Endothelial cell of umbilical vein (primary cell): ENCODE measurements around the gene ASXL1. TPM values are rescaled to one million over a fixed set of nuclear protein-coding genes. Genes with fewer than 3 reads are reported as not detected.

ENCODE experiments used
- BruUV-seq: library from RNA; stranded (reverse); fragments of 400-500 nt; replicated peaks from 2 replicates; lab custom pipeline; 2021; lab: Mats Ljungman, UMichigan
- CTCF ChIA-PET: fragments of 300-600, 350-600 bp; sonication (Branson Sonifier 250); formaldehyde crosslinking; loops from one replicate; lab custom pipeline; 2021; ENCODE audit warnings: antibody characterized with exemption, inconsistent platforms; lab: Charles Lee
- POLR2A ChIA-PET: fragments of 300-600, 350-600 bp; sonication (Branson Sonifier 250); formaldehyde crosslinking; loops from one replicate; lab custom pipeline; 2021; ENCODE audit warnings: antibody characterized with exemption, inconsistent platforms; lab: Charles Lee
- DNase-seq: peaks from one replicate; pipeline ENCODE4 v3.0.0-alpha.2; 2011; ENCODE audit warnings: low read depth, low spot score
- FAIRE-seq: peaks from 2 replicates; lab custom pipeline; 2011; peaks lifted over from hg19 to GRCh38; lab: Jason Lieb, UNC
- H2AFZ ChIP-seq: 2 replicates; pipeline ENCODE4 v1.6.0; 2012; ENCODE audit warnings: low read depth, low read length, control low read depth, inconsistent platforms
- H3K27ac ChIP-seq: 2 replicates; pipeline ENCODE4 v1.5.1; 2011; ENCODE audit warnings: low read depth, mild to moderate bottlenecking, control low read depth, low read length, moderate library complexity; ENCODE audit not compliant: insufficient read depth
- H3K27me3 ChIP-seq, 2 experiments: 2 replicates each; pipeline versions ENCODE4 v1.6.0 to v1.6.1; 2011; ENCODE audit warnings: low read length in 2 of 2, mixed read lengths in 1 of 2; ENCODE audit not compliant: control insufficient read depth in 2 of 2, insufficient read depth in 2 of 2
- H3K36me3 ChIP-seq, 2 experiments: 2 replicates in 1 of 2; 3 replicates in 1 of 2; pipeline ENCODE4 v1.5.1; 2011; ENCODE audit warnings: low read length in 2 of 2, mild to moderate bottlenecking in 1 of 2, moderate library complexity in 1 of 2; ENCODE audit not compliant: control insufficient read depth in 2 of 2, insufficient read depth in 2 of 2; ENCODE audit errors: extremely low read depth in 1 of 2
- H3K4me1 ChIP-seq: 3 replicates; pipeline ENCODE4 v1.5.1; 2011; ENCODE audit warnings: mild to moderate bottlenecking, low read length; ENCODE audit not compliant: control insufficient read depth, insufficient read depth; ENCODE audit errors: extremely low read depth
- H3K4me2 ChIP-seq: 2 replicates; pipeline ENCODE4 v1.6.1; 2011; ENCODE audit warnings: low read length, control low read depth, mixed read lengths; ENCODE audit not compliant: insufficient read depth
- H3K4me3 ChIP-seq, 3 experiments: fragments of 200-600 bp in 1 of 3; sonication (generic), shearing (Covaris generic) in 1 of 3; replicated peaks in 1 of 3; 2 replicates each; pipeline ENCODE4 v1.5.1; 2011 to 2016; ENCODE audit warnings: control low read depth in 3 of 3, low read length in 3 of 3, mild to moderate bottlenecking in 2 of 3, inconsistent platforms in 1 of 3, low read depth in 1 of 3, moderate library complexity in 1 of 3; ENCODE audit not compliant: insufficient read depth in 1 of 3
- H3K79me2 ChIP-seq: 2 replicates; pipeline ENCODE4 v1.6.0; 2012; ENCODE audit warnings: low read length, inconsistent platforms; ENCODE audit not compliant: control insufficient read depth, insufficient read depth
- H3K9ac ChIP-seq: replicated peaks from 2 replicates; pipeline ENCODE3; 2011; ENCODE audit warnings: low read length, control low read depth; ENCODE audit not compliant: insufficient read depth; ENCODE audit errors: extremely low read depth
- H3K9me1 ChIP-seq: replicated peaks from 3 replicates; pipeline ENCODE4 v1.6.0; 2011; ENCODE audit warnings: mild to moderate bottlenecking, low read length; ENCODE audit not compliant: control insufficient read depth, insufficient read depth; ENCODE audit errors: extremely low read depth
- H3K9me3 ChIP-seq: replicated peaks from 2 replicates; pipeline ENCODE4 v1.5.1; 2012; ENCODE audit warnings: low read length, inconsistent platforms; ENCODE audit not compliant: control insufficient read depth, insufficient read depth
- H4K20me1 ChIP-seq: replicated peaks from 2 replicates; pipeline ENCODE3; 2011; ENCODE audit warnings: mild to moderate bottlenecking, low read length; ENCODE audit not compliant: control insufficient read depth, insufficient read depth; ENCODE audit errors: extremely low read depth
- EZH2 ChIP-seq: IDR thresholded peaks from 2 replicates; pipeline ENCODE4 v1.6.1; 2012; ENCODE audit warnings: borderline replicate concordance, low read depth, mild to moderate bottlenecking, moderate library complexity, low read length, inconsistent platforms; ENCODE audit not compliant: severe bottlenecking
- FOS ChIP-seq: IDR thresholded peaks from 2 replicates; pipeline ENCODE4 v1.6.1; 2011; ENCODE audit warnings: mild to moderate bottlenecking, low read length, moderate library complexity, borderline replicate concordance; ENCODE audit not compliant: insufficient read depth
- GATA2 ChIP-seq: IDR thresholded peaks from 2 replicates; pipeline ENCODE4 v1.7.0; 2011; ENCODE audit warnings: low read depth, mild to moderate bottlenecking, moderate library complexity, mixed read lengths, low read length; ENCODE audit not compliant: insufficient read length, insufficient read depth
- JUN ChIP-seq: IDR thresholded peaks from 2 replicates; pipeline ENCODE4 v1.6.1; 2011; ENCODE audit warnings: borderline replicate concordance, low read depth; ENCODE audit not compliant: insufficient read length, insufficient read depth
- MYC ChIP-seq: IDR thresholded peaks from one replicate; pipeline ENCODE4 v1.6.1; 2011; ENCODE audit warnings: mild to moderate bottlenecking, low read depth, low read length
- POLR2A ChIP-seq: IDR thresholded peaks from 2 replicates; pipeline ENCODE4 v1.6.1; 2012; ENCODE audit warnings: low read depth, mild to moderate bottlenecking, control low read depth, low read length
- POLR2AphosphoS5 ChIP-seq: IDR thresholded peaks from 2 replicates; pipeline ENCODE4 v1.6.1; 2012; ENCODE audit warnings: low read depth, mild to moderate bottlenecking, control low read depth, low read length, moderate library complexity; ENCODE audit not compliant: insufficient read depth
- dilution Hi-C: fragments of 300-500 bp; cut with MboI; formaldehyde crosslinking; loops from one replicate; pipeline ENCODE4 v1.15.0; 2019; ENCODE audit warnings: low sequenced_read_pairs; ENCODE audit not compliant: extremely low pct_ligation_motif_present
- intact Hi-C: fragments of 100-400 bp; cut with micrococcal nuclease; formaldehyde crosslinking; loops from one replicate; pipeline ENCODE4 v1.10.0; 2022
- polyA plus RNA-seq, 4 experiments: library from polyadenylated mRNA; depleted of rRNA in 3 of 4; stranded (reverse) in 3 of 4; unstranded in 1 of 4; fragments of >200 nt; gene quantifications; 2 replicates each; pipeline versions ENCODE4 v1.2.1 to v1.2.3, GENCODE V29; 2011 to 2012; ENCODE audit warnings: missing spikeins in 1 of 4
- total RNA-seq: library from RNA; stranded (reverse); gene quantifications from 2 replicates; pipeline ENCODE4 v1.2.3, GENCODE V29; 2021
- TF ChIP-seq, protein P1 (sequence below), 2 donors: IDR thresholded peaks; 1 replicate in 1 of 2; 2 replicates in 1 of 2; pipeline ENCODE4 v1.5.1; 2011; ENCODE audit warnings: low read length in 2 of 2, mild to moderate bottlenecking in 2 of 2, moderate library complexity in 2 of 2, control low read depth in 1 of 2, inconsistent platforms in 1 of 2, low read depth in 1 of 2; ENCODE audit not compliant: insufficient read depth in 1 of 2; ENCODE audit errors: extremely low read depth in 1 of 2
- TF ChIP-seq, protein P2 (sequence below): IDR thresholded peaks from 2 replicates; pipeline ENCODE4 v1.6.1; 2011; ENCODE audit not compliant: insufficient read depth, insufficient read length

Gene ASXL1
- total and polyA plus RNA-seq, 2 donors (not counting 3 experiments of a cell fraction or from before 2014, with no cell fraction given) = 45.4 to 101 TPM

DNA sequence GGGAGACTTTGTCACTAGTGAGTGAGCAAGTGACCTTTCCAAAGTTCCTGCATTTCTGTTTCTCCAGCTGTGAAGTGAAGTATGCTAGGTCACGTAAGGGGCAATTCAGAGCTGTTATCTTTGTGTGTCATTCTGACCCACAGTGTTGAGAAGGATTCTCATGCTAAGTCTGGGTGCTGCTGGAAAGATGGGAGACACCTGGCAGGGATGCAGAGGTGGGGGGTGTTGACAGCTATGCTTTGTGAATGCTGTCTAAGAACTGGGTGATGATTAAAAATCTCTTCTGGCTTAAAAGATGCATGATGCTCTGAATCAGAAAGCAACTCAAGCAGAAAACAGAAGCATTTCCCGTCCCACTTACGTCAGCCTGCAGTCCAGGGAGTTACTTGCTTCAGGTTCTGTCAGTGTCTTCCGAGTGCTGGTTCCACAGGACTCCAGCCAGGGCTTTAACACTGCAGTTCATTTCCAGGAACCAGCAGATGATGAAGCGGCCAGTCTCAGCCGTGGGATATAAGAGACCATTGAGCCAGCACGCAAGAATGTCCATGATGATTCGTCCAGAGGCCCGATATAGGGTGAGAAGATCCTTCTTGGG lies 30.9 kb upstream of the ASXL1 start:
- Histone ChIP-seq H3K27me3 (no peaks in the 10 kb centered on the region), H3K9me1 (no peaks in the 10 kb centered on the region), H3K36me3 (peaks cover 0 to 10% of the 10 kb centered on the region in 2 experiments), H4K20me1 (no peaks in the 10 kb centered on the region), H3K4me3 (no peak overlapping the region), H3K79me2 (no peaks in the 10 kb centered on the region), H2AFZ (no peak overlapping the region), H3K27ac (peak overlapping the region; percentile 91), H3K9me3 (no peaks in the 10 kb centered on the region), H3K4me1 (peaks cover 19% of the 10 kb centered on the region), H3K4me2 (peak overlapping the region; percentile 26), H3K9ac (no peak overlapping the region)
- BruUV-seq = no TSS peak
- CTCF ChIA-PET = interaction anchor here (1.1 kb wide), 1 partner anchor 10 kb away, joined by 4 read pairs; no protein-coding TSS in a partner anchor
- peak; percentile 71 for DNase-seq
- intact Hi-C loops = no loop called here
- POLR2A ChIA-PET = no interaction called here
- dilution Hi-C loops = no loop called here
- peak; percentile 82 for FAIRE-seq
- TF ChIP-seq GATA2 (peak; percentile 68), POLR2A (no peak), MYC (no peak), EZH2 (no peak), FOS (no peak), POLR2AphosphoS5 (peak; percentile 68), JUN (peak; percentile 34)
- TF ChIP-seq, protein P1, sequence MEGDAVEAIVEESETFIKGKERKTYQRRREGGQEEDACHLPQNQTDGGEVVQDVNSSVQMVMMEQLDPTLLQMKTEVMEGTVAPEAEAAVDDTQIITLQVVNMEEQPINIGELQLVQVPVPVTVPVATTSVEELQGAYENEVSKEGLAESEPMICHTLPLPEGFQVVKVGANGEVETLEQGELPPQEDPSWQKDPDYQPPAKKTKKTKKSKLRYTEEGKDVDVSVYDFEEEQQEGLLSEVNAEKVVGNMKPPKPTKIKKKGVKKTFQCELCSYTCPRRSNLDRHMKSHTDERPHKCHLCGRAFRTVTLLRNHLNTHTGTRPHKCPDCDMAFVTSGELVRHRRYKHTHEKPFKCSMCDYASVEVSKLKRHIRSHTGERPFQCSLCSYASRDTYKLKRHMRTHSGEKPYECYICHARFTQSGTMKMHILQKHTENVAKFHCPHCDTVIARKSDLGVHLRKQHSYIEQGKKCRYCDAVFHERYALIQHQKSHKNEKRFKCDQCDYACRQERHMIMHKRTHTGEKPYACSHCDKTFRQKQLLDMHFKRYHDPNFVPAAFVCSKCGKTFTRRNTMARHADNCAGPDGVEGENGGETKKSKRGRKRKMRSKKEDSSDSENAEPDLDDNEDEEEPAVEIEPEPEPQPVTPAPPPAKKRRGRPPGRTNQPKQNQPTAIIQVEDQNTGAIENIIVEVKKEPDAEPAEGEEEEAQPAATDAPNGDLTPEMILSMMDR (IDR thresholded peaks at IDR 0.05; ENCODE audit: extremely low read depth in 1 of 2, insufficient read depth in 1 of 2, low read depth in 1 of 2, low read length in 2 of 2) = no peak
- TF ChIP-seq, protein P2, sequence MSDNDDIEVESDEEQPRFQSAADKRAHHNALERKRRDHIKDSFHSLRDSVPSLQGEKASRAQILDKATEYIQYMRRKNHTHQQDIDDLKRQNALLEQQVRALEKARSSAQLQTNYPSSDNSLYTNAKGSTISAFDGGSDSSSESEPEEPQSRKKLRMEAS = no peak
